T-helper 22 cell (primary cell): ENCODE data around the gene STPG1.

Source experiments
- DNase-seq: peaks from one replicate; pipeline ENCODE4 v3.0.0-alpha.2; 2020; ENCODE audit warnings: low read depth

The STPG1 gene

GRCh38 chr1:24317956-24318614, 95.5 kb downstream of the STPG1 start:
- no peak for DNase-seq

- no peak for DNase-seq
Measured at GRCh38 chr1:24317081-24317480, 96.5 kb downstream of the STPG1 start.

DNA sequence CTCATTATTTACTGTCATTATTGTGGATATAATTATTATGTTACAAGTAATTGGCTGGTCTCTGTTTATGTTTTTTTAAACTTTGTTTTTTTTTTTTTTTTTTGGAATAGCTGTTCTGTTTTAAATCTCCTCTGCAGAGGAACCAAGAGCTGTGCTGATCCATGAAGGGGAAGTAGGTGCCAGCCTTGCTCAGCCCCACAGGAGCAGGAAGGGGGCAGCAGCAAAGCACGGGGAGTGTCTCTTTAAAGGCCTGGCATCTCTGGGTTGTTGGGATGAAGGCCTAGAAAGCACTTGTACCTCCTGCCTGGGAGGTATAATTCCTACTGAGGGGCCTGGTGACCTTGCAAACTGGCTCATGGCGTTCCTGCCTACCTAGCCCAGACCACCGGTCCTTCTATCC, 96.9 kb downstream of the STPG1 start:
- DNase-seq = no peak

DNA sequence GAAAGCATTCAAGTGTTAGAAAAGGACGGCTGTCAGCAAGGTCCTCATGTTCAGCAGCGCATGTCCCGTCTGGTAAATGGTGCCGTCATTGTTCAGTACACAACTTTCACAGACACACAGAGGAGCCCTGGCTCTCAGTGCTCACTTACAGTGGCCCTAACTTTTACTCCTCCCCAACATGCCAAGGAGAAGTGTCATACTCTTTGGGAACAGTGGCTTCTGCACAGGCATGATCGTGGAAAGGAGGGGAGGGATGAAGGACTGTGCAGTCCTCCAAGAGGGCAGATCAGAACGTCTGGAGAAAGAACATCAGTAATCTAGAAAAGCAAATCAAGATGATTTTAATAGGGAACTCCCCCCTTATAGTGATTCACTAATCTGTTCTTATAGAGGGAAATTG, 98.2 kb downstream of the STPG1 start:
- no peak for DNase-seq

DNA sequence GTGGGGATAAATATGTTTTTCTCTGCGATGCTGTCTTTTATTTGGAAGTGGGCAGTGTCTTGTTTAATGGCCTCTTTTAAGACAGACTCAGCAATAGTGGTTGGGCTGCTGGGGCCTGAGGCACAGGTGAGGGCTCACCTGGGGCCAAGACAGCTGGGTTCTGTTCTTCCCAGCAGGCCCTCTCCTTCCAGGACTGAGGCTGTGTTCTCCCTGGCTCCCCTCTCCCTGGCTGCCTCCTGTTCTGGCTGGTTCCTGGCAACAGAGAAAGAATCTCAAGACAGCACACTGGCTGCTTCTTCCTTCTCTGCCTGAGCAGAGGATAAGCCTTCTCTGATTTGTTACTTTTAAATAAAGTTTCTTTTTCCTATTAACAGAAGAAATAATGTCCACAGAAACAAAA, 101.8 kb downstream of the STPG1 start:
- DNase-seq = no peak

- DNase-seq = no peak
Measured at GRCh38 chr1:24311234-24311633, 102.3 kb downstream of the STPG1 start.

DNA sequence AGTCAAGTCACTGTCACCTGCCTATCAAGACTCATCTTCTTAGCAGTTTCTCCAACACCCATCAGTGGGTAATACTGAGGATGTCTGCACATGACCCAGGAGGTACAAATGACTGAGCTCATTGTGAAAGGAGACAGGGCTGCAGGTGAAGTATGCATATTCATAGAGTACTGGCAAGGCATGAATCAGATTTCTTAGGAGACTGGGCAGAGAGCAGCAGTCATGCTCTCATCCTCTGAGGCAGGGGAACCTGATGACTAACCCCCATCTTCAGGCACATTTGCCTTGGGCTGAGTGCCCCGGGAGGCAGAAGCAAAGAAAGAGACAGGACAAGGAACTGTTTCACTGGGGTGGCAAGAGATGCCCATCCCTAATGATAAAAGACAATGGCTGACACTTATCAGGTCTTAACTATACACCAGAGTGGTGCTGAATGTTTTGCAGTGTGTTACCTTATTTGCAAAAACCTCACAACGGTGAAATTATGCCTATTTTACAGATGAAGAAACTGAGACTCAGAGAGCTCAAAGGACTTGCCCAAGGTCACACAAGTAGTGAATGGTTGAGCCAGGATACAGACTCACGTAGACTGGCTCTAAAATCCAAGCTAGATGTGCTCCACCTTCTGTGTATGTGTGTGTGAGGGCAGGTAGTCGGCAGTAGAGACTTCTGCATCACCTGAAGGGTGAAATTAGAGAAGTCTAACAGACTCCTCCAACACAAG, 103.7 kb downstream of the STPG1 start:
- DNase-seq = no peak

- DNase-seq = no peak
Measured at GRCh38 chr1:24308365-24309015, 105.1 kb downstream of the STPG1 start.
